Gastroesophageal sphincter (tissue), 4 donors: ENCODE results near the gene HIRA. TPM values are rescaled to one million over a fixed set of nuclear protein-coding genes. Genes with fewer than 3 reads are reported as not detected.

Source experiments
- ATAC-seq: fragments of 150-250 bp; one replicate; pipeline ENCODE4 v1.9.1; 2016; ENCODE audit warnings: mild to moderate bottlenecking, moderate library complexity
- H3K27ac ChIP-seq, 4 donors: fragments of 200-600 bp; sonication (generic) in 3 of 4; 1 replicate in 3 of 4; 2 replicates in 1 of 4; pipeline ENCODE4 v1.5.1; 2016 to 2019
- H3K27me3 ChIP-seq: fragments of 200-600 bp; sonication (generic); one replicate; pipeline ENCODE4 v1.5.1; 2019
- H3K36me3 ChIP-seq, 2 donors: fragments of 200-600 bp; sonication (generic); one replicate each; pipeline ENCODE4 v1.5.1; 2019; ENCODE audit warnings: control low read depth in 1 of 2
- H3K4me1 ChIP-seq, 3 donors: fragments of 200-600 bp; sonication (generic); 1 replicate in 2 of 3; 2 replicates in 1 of 3; pipeline ENCODE4 v1.5.1; 2016 to 2019; ENCODE audit warnings: control low read depth in 2 of 3
- H3K4me3 ChIP-seq, 2 donors: fragments of 200-600 bp; sonication (generic); one replicate each; pipeline ENCODE4 v1.5.1; 2019; ENCODE audit warnings: mild to moderate bottlenecking in 1 of 2, moderate library complexity in 1 of 2
- H3K9me3 ChIP-seq, 3 donors: fragments of 200-600 bp; sonication (generic); one replicate each; pipeline ENCODE4 v1.5.1; 2017 to 2019; ENCODE audit warnings: control low read depth in 2 of 3
- EP300 ChIP-seq: sonication (generic); formaldehyde crosslinking; IDR thresholded peaks from one replicate; pipeline ENCODE4 v1.6.1; 2017; ENCODE audit warnings: antibody characterized with exemption, mild to moderate bottlenecking
- POLR2A ChIP-seq, 2 donors: fragments of 450-650 bp; IDR thresholded peaks; one replicate each; pipeline ENCODE4 v1.6.1; 2017; ENCODE audit warnings: antibody characterized with exemption in 2 of 2, mild to moderate bottlenecking in 2 of 2, moderate library complexity in 1 of 2
- POLR2AphosphoS5 ChIP-seq: sonication (generic); formaldehyde crosslinking; IDR thresholded peaks from one replicate; pipeline ENCODE4 v1.6.1; 2017; ENCODE audit warnings: antibody characterized with exemption
- WGBS, 2 donors: methylation state at CpG; one replicate each; pipeline ENCODE4 v1.1.5; 2018; ENCODE audit warnings: low coverage in 1 of 2; 5-methylcytosine and 5-hydroxymethylcytosine counted together
- total RNA-seq, 4 donors: library from RNA; depleted of rRNA; stranded (reverse); fragments of >200 nt; gene quantifications; one replicate each; pipeline ENCODE4 v1.1.0, GENCODE V29; 2016
- TF ChIP-seq, protein P1 (sequence below), 4 experiments: fragments of 200-600 bp in 2 of 4; fragments of 450-650 bp in 2 of 4; sonication (generic) in 1 of 4; IDR thresholded peaks; one replicate each; pipeline ENCODE4 v1.5.1; 2017 to 2019; ENCODE audit warnings: antibody characterized with exemption in 4 of 4, mild to moderate bottlenecking in 2 of 4, moderate library complexity in 2 of 4

Gene HIRA
- total RNA-seq, 4 donors from 2014 or later: 20.5 to 35.6 (median 26.0) TPM

DNA sequence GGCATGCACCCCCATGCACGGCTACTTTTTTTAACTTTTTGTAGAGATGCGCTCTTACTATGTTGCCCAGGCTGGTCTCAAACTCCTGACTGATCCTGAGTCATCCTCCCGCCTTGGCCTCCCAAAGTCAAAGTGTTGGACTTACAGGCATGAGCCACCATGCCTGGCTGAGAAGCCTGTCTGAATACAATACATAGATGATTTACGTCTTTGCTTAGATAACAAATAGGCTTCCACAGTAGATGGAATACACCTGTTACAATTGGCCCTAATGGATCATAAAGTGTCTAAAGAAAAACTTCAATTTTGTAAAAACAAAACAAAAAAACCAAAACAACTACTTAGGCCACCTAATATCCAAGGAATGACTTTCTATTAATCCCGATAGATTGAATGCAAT lies 127.0 kb downstream of the HIRA start:
- no peaks in the 10 kb centered on the region for H3K4me1 ChIP-seq
- WGBS, 2 donors: 81 to 100% methylated on average over 1 to 5 of the region's 5 CpGs

DNA sequence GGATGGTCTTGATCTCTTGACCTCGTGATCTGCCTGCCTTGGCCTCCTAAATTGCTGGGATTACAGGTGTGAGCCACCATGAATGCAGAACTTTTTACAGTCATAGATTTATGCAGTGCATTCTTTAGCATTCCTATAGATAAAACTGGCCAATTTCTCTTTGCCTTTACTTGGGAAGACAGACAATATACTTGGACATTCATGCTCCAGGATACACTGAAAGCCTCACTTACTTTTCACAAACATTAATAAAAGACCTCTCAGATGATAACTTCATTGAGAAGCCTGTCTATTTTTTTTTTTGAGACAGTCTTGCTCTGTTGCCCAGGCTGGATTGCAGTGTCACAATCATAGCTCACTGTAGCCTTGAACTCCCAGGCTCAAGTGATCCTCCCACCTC lies 127.7 kb downstream of the HIRA start:
- no peaks in the 10 kb centered on the region for H3K4me1 ChIP-seq
- 33 to 40% methylated on average over 1 of the region's 1 CpG for WGBS, 2 donors
- no peaks in the 10 kb centered on the region for H3K27me3 ChIP-seq
- TF ChIP-seq, protein P1, sequence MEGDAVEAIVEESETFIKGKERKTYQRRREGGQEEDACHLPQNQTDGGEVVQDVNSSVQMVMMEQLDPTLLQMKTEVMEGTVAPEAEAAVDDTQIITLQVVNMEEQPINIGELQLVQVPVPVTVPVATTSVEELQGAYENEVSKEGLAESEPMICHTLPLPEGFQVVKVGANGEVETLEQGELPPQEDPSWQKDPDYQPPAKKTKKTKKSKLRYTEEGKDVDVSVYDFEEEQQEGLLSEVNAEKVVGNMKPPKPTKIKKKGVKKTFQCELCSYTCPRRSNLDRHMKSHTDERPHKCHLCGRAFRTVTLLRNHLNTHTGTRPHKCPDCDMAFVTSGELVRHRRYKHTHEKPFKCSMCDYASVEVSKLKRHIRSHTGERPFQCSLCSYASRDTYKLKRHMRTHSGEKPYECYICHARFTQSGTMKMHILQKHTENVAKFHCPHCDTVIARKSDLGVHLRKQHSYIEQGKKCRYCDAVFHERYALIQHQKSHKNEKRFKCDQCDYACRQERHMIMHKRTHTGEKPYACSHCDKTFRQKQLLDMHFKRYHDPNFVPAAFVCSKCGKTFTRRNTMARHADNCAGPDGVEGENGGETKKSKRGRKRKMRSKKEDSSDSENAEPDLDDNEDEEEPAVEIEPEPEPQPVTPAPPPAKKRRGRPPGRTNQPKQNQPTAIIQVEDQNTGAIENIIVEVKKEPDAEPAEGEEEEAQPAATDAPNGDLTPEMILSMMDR (IDR thresholded peaks at IDR 0.05): no peak
- TF ChIP-seq POLR2AphosphoS5: no peak
- no peak for TF ChIP-seq POLR2A (IDR thresholded peaks at IDR 0.05)
- no peak for TF ChIP-seq EP300
- ATAC-seq: no peak
- H3K4me3 ChIP-seq: no peak overlapping the region
- H3K36me3 ChIP-seq: no peaks in the 10 kb centered on the region
- H3K27ac ChIP-seq: no peak overlapping the region
- no peaks in the 10 kb centered on the region for H3K9me3 ChIP-seq

More for the DNA sequence above, 127.0 kb downstream of the HIRA start:
- TF ChIP-seq POLR2A (IDR thresholded peaks at IDR 0.05) (no peak), POLR2AphosphoS5 (no peak), EP300 (no peak)
- TF ChIP-seq, protein P1 (IDR thresholded peaks at IDR 0.05): no peak
- Histone ChIP-seq H3K36me3 (no peaks in the 10 kb centered on the region), H3K9me3 (no peaks in the 10 kb centered on the region), H3K27me3 (no peaks in the 10 kb centered on the region), H3K27ac (no peak overlapping the region), H3K4me3 (no peak overlapping the region)
- ATAC-seq: no peak

DNA sequence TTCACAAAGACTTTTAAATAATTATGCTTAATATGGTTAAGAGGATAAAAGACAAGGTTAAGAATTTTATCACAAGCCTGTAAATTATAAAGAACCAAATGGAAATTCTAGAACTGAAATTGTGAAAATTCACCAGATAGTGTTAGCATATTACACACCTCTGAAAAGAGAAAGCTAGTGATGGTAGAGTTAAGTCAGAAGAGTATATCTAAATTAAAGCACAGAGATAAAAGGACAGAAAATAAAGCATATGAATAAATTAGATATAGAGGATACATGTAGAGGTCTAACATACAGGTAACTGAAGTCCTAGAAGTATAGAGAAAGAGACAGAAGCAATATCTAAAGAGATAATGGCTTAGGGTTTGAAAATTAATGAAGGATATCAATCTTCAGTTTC lies 135.8 kb downstream of the HIRA start:
- no peak for ATAC-seq

DNA sequence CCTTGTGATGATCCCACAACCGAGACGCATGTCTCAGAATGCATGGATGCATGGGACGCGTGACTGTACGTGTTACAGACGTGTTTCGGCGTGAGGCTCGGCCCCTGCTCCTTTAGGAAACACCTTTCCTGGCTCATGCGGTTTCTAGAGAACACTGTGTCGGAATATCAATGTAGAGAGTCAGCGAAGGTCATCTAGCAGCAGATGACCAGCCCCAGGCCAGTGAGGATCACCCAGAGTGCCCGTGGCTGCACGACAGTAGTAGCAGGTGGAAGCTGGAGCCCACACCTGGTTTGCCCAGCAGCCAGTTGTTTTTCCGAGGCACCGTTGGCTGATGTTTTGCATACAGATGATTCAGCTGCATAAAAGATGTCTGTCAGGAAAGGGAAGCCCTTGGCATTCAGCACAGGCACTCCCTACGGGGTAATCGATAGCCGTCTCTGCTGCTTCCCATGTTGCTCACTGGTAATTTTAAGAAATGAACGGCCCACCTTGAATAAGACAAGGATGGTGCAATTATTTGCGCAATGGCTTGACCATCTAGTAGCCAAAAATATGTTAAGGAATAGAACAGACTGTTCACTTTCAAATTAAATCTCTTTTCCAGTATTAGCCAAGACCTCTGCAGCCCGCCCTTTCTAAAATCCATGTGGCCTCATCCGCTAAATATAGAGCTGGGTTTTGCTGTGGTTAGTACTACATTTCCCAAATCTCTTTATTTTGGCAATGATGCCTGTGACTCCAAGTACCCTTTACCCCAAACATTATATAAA lies 138.9 kb downstream of the HIRA start:
- Histone ChIP-seq H3K9me3 (no peaks in the 10 kb centered on the region), H3K27me3 (no peaks in the 10 kb centered on the region), H3K4me1 (peaks cover 0 to 29% (median 11%) of the 10 kb centered on the region in 3 donors), H3K27ac (peak overlapping the region in 3 of 4 donors; percentile 85 to 90 (median 86)), H3K4me3 (peak overlapping the region; percentile 85 to 86), H3K36me3 (no peaks in the 10 kb centered on the region)
- ATAC-seq: peak; percentile 12
- 71 to 82% methylated on average over 7 of the region's 23 CpGs for WGBS, 2 donors
- TF ChIP-seq EP300 (no peak), POLR2AphosphoS5 (peak; percentile 62)
- TF ChIP-seq, protein P1 (IDR thresholded peaks at IDR 0.05): no peak

More for the DNA sequence above, 135.8 kb downstream of the HIRA start:
- no peak overlapping the region for H3K4me3 ChIP-seq
- H3K27me3 ChIP-seq: no peaks in the 10 kb centered on the region
- peaks cover 0 to 17% (median 6%) of the 10 kb centered on the region in 3 donors for H3K4me1 ChIP-seq
- H3K9me3 ChIP-seq: no peaks in the 10 kb centered on the region
- no peak overlapping the region for H3K27ac ChIP-seq
- no peaks in the 10 kb centered on the region for H3K36me3 ChIP-seq
- no peak for TF ChIP-seq EP300

DNA sequence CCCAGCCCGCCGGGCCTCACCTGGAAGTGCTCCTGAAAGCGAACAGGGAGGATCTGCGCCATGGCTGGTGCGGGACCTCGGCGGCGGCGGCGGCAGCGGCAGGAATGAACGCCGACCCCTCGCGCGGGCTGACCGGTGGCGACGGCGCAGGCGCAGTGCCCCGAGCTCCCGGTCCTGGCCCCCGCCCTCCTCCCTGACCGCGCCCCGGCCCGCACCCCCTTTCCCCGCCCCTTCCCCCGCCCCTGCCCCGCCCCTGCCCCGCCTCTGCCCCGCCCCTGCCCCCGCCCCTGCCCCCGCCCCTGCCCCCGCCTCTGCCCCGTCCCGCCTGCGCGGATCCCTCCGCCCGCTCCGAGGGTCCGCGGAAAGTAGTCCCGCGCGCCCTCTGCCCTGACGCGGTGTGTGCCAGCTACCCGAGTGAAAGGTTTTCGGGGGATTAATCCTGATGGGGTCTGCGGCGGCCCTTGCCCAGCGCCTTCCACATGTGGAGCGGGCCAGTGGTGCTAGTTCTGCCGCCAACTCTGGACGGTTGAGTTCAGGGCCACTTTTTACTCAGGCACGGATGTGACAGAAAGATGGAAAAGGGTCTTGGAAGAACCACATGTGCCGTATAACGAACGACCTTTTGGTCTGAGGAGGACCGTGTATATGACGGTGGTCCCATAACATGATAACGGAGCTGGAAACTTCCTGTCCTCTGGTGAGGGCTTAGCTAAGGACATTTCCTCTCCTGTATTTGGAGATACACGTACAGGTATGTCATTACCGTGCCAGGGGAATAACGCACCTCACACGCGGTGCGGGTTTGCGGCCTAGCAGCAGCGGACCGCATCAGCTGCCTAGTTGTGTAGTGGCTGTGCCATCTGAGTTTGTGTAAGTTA lies 139.7 kb downstream of the HIRA start, which contains the start of gene CLTCL1:
Gene CLTCL1, minus strand, starts transcription at position 140 of the 878 bp plus-strand sequence. Its CDS starts 78 bp downstream, at position 62.
- H3K9me3 ChIP-seq: no peaks in the 10 kb centered on the region
- H3K4me1 ChIP-seq: peaks cover 0 to 29% (median 11%) of the 10 kb centered on the region in 3 donors
- peak; percentile 87 for ATAC-seq
- no peaks in the 10 kb centered on the region for H3K27me3 ChIP-seq
- TF ChIP-seq EP300: no peak
- peak in 1 of 2 donors; percentile 57 for TF ChIP-seq POLR2A (IDR thresholded peaks at IDR 0.05)
- no peak for TF ChIP-seq POLR2AphosphoS5
- peak within 1 kb of the TSS; percentile 85 to 86 for H3K4me3 ChIP-seq
- no peaks in the 10 kb centered on the region for H3K36me3 ChIP-seq
- H3K27ac ChIP-seq: peak within 1 kb of the TSS; percentile 54 to 90 (median 86)
- WGBS, 2 donors: 7% methylated on average over 3 of the region's 74 CpGs; no CpG with 5 or more reads in 1 of the 2 donors
